GM12872 (cell line): ENCODE results near the gene ECE1.

ENCODE experiments used
- TF ChIP-seq, protein P1 (sequence below): IDR thresholded peaks from 3 replicates; pipeline ENCODE4 v1.5.1; 2011; ENCODE audit warnings: low read depth, mild to moderate bottlenecking, low read length, moderate library complexity; ENCODE audit not compliant: insufficient read depth

ECE1 gene

DNA sequence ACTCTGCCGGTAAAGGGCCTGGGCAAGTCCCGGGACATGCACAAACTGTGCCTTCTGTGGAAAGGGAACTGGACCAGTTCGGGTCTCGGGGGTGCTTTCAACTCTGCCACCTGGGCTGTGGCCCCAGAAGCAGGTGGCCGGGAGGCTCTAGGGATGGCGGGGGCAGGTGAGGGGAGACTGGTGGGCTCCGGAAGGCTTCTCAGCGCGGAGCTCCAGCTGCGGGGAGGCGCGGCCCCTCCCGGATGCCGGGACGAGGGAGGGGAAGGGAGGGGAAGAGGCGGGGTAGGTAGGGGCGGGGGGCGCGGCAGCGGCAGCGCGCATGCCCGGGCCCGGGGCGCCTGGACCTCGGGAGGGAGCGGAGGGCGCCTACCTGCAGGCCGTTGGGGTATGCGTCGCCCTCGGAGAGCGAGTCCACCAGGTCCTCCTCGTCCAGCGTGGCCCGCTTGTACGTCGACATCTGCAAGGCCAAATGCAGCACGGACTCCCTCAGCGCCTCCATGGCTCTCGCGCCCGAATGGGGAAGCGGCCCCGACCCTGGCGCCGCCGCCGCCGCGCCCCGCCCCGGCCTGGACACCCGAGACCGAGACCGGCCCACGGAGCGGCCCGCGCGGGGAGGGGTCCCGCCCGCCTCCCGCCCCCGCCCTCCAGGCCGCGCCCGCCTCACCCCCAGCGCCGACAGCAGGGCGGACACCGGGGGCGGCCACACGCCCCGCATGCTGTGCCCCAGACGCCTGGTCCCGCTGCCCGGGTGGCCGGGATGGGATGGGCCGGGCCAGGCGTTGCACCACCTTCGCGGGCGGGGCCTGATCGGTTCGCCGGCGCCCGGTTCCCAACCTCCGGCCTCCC is at the start of gene ECE1:
ECE1 (minus strand) TSS at position 764 of the 846 bp plus-strand sequence; CDS start at position 715, 49 bp downstream.
- TF ChIP-seq, protein P1, sequence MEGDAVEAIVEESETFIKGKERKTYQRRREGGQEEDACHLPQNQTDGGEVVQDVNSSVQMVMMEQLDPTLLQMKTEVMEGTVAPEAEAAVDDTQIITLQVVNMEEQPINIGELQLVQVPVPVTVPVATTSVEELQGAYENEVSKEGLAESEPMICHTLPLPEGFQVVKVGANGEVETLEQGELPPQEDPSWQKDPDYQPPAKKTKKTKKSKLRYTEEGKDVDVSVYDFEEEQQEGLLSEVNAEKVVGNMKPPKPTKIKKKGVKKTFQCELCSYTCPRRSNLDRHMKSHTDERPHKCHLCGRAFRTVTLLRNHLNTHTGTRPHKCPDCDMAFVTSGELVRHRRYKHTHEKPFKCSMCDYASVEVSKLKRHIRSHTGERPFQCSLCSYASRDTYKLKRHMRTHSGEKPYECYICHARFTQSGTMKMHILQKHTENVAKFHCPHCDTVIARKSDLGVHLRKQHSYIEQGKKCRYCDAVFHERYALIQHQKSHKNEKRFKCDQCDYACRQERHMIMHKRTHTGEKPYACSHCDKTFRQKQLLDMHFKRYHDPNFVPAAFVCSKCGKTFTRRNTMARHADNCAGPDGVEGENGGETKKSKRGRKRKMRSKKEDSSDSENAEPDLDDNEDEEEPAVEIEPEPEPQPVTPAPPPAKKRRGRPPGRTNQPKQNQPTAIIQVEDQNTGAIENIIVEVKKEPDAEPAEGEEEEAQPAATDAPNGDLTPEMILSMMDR, result no peak

DNA sequence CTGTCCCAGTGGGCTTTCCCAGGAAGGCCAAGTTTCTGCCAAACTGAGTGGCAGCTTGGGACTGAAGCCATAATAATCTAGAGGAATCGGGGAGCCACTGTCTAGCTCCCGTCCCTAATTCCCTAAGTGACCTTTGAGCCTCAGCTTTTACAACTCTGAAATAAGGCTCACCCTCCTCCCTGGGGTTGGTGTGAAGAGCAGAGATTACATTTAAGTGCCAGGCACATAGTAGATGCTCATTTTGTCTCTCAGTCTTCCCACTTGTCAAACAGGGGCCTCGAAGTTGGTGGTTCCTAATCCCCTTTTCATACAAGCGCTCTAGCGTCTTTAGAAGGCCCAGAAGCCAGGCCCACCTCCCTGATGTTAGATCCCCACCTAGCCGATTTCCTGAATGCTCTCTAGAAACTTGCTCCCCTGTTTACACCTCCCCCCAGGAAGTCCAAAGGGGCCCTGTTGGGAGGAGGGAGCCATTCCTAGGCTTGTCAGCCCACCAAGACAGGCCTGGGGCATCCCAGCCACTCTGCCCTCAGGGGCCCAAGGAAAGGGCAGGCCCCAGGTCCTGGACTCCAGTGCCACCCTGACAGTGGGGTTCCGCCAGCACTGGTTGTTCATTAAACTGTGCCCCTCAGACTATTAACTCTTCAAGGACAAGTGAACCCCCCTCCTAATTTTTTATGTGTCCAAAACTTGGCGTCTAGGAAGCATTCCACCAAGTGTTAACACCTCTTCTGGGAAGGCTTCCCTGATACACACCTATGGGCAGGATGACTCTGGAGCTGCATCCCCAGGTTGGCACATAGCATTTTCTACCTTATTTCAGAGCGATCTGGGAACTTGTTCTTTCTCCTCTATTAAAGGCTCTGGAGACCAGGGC is 49.3 kb upstream of the ECE1 start:
- TF ChIP-seq, protein P1, result no peak

DNA sequence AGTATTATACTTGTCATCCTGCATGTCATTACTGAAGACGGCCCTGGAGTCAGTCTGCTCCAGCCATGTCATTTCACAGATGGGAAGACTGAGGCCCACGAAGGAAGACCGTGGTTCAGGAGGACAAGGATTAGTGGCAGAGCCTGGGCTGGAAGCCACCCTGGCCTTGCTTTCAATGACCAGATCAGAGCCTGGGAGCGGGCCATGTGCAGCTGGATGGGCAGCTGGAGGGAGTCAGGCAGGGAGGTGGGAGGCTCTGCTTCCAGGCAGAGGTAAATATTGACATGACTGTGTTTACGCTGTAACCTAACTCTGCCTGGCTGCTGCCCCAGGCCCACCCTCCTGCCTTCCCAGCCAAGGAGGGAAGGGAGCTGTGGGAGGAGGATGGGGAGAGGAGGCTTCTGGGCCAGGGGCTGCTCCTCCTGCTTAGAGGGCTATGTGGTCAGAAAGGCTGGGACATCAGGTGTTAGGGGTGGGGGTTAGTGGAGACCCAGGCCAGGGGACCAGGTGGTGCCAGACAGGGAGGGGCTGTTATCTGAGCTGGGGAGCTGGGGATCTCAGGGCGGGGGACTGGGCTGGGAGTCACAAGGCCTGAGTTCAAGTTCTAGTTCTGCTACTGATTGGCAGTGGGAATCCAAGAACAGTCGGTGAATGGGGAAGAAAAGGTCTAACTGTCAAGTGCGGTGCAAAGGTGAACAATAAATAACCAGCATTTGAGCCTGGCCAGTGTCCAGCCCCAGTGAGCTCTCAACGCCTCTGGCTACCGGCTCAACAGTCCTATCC is 48.5 kb upstream of the ECE1 start:
- TF ChIP-seq, protein P1, result no peak

DNA sequence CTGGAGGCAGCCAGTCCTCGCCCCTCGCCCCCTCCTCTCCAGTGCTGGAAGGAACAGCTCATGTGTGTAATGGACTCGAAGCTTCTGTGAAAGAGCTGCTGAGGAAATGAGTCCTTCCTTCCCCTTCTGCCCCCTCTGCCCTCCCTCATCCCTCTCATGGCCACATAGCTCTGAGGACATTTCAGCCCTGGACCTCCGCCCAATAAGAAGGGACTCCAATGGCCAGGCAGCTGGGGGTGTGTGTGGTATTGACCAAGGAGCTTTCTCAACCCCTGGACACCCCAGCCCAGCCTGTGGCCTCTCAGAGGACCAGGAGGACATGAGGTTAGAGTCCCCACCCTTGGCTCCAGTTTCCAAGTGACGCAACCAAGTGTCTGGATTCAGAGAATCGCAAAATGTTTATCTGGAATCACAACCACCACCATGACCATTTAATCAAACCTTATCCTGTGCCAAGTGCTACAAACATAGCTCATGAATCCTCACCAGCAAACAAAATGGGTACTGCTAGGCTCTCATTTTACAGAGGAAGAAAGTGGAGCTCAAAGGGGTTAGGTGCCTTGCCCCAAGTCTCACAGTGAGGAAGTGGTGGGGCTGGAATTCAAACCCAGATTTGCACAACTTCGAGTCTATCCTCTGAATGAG is 47.8 kb upstream of the ECE1 start:
- TF ChIP-seq, protein P1, result no peak

GRCh38 chr1:21337454-21337927 is 47.2 kb upstream of the ECE1 start:
- TF ChIP-seq, protein P1, result no peak

DNA sequence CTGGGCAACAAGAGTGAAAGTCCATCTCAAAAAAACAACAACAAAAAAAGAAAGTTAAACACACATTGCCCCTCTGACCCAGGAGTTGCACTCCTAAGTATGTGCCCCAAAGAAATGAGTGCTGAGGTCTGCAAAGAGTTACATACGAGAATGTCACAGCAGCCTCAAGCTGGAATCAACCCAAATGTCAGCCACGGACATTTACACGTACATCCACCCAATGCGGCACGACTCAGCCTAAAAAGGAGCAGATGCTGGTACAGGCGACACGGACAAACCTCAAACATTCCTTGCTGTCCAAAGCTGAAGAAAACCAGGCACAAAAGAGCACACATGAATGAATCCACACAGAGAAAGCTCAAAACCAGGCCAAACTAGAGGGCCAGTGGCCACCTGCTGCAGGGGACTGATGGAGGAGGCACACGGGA is 46.8 kb upstream of the ECE1 start:
- TF ChIP-seq, protein P1, result no peak
